ENCODE results near the gene UNC5C. TPM values are rescaled to one million over a fixed set of nuclear protein-coding genes. Genes with fewer than 3 reads are reported as not detected.

The UNC5C gene
- total RNA-seq, 1 experiment from 2014 or later = 0.11 TPM

- intact Hi-C loops (cut with micrococcal nuclease; ENCODE audit: unreplicated experiment) = no loop called here
- no peaks in the 10 kb centered on the region for H3K4me1 ChIP-seq (ENCODE audit: insufficient read depth, low read length, poor library complexity, severe bottlenecking)
- BruUV-seq (replicated peaks) = no TSS peak
- H3K36me3 ChIP-seq (ENCODE audit: insufficient read depth, low read length, poor library complexity, severe bottlenecking) = no peaks in the 10 kb centered on the region
- no peak for TF ChIP-seq CTCF (conservative IDR thresholded peaks at IDR 0.05; ENCODE audit: low read depth, low read length)
- TF ChIP-seq EZH2 (IDR thresholded peaks at IDR 0.05; ENCODE audit: borderline replicate concordance, low read depth, low read length, poor library complexity, severe bottlenecking) = no peak
- DNase-seq (ENCODE audit: low spot score) = no peak
- H3K27me3 ChIP-seq (replicated peaks; ENCODE audit: insufficient read depth, low read depth, low read length, poor library complexity) = no peaks in the 10 kb centered on the region
- no peak overlapping the region for H3K27ac ChIP-seq (ENCODE audit: low read depth, low read length, poor library complexity, severe bottlenecking)
- H3K9me3 ChIP-seq (ENCODE audit: low read depth, low read length, poor library complexity, severe bottlenecking) = no peaks in the 10 kb centered on the region
- H3K4me3 ChIP-seq (ENCODE audit: low read depth, low read length, poor library complexity, severe bottlenecking) = no peak overlapping the region
- ChIA-PET CTCF (no interaction called here), POLR2A (ENCODE audit: low non-redundant PET) (no interaction called here)
Measured at GRCh38 chr4:95522682-95523530, 25.9 kb downstream of the UNC5C start.

GRCh38 chr4:95517576-95518345 lies 31.0 kb downstream of the UNC5C start:
- no peak overlapping the region for H3K27ac ChIP-seq (ENCODE audit: low read depth, low read length, poor library complexity, severe bottlenecking)
- DNase-seq (ENCODE audit: low spot score) = no peak
- H3K9me3 ChIP-seq (ENCODE audit: low read depth, low read length, poor library complexity, severe bottlenecking) = no peaks in the 10 kb centered on the region
- ChIA-PET CTCF (no interaction called here), POLR2A (ENCODE audit: low non-redundant PET) (no interaction called here)
- no peaks in the 10 kb centered on the region for H3K36me3 ChIP-seq (ENCODE audit: insufficient read depth, low read length, poor library complexity, severe bottlenecking)
- BruUV-seq (replicated peaks) = no TSS peak
- no peak overlapping the region for H3K4me3 ChIP-seq (ENCODE audit: low read depth, low read length, poor library complexity, severe bottlenecking)
- intact Hi-C loops (cut with micrococcal nuclease; ENCODE audit: unreplicated experiment) = no loop called here
- no peak for TF ChIP-seq EZH2 (IDR thresholded peaks at IDR 0.05; ENCODE audit: borderline replicate concordance, low read depth, low read length, poor library complexity, severe bottlenecking)
- TF ChIP-seq CTCF (conservative IDR thresholded peaks at IDR 0.05; ENCODE audit: low read depth, low read length) = no peak
- no peaks in the 10 kb centered on the region for H3K27me3 ChIP-seq (replicated peaks; ENCODE audit: insufficient read depth, low read depth, low read length, poor library complexity)
- no peaks in the 10 kb centered on the region for H3K4me1 ChIP-seq (ENCODE audit: insufficient read depth, low read length, poor library complexity, severe bottlenecking)

GRCh38 chr4:95516528-95517017 lies 32.2 kb downstream of the UNC5C start:
- H3K4me1 ChIP-seq (ENCODE audit: insufficient read depth, low read length, poor library complexity, severe bottlenecking) = no peaks in the 10 kb centered on the region
- DNase-seq (ENCODE audit: low spot score) = peak; percentile 16
- H3K36me3 ChIP-seq (ENCODE audit: insufficient read depth, low read length, poor library complexity, severe bottlenecking) = no peaks in the 10 kb centered on the region
- H3K27ac ChIP-seq (ENCODE audit: low read depth, low read length, poor library complexity, severe bottlenecking) = no peak overlapping the region
- H3K4me3 ChIP-seq (ENCODE audit: low read depth, low read length, poor library complexity, severe bottlenecking) = no peak overlapping the region
- intact Hi-C loops (cut with micrococcal nuclease; ENCODE audit: unreplicated experiment) = no loop called here
- no TSS peak for BruUV-seq (replicated peaks)
- H3K27me3 ChIP-seq (replicated peaks; ENCODE audit: insufficient read depth, low read depth, low read length, poor library complexity) = no peaks in the 10 kb centered on the region
- ChIA-PET POLR2A (ENCODE audit: low non-redundant PET) (no interaction called here), CTCF (no interaction called here)
- no peak for TF ChIP-seq EZH2 (IDR thresholded peaks at IDR 0.05; ENCODE audit: borderline replicate concordance, low read depth, low read length, poor library complexity, severe bottlenecking)
- no peak for TF ChIP-seq CTCF (conservative IDR thresholded peaks at IDR 0.05; ENCODE audit: low read depth, low read length)
- H3K9me3 ChIP-seq (ENCODE audit: low read depth, low read length, poor library complexity, severe bottlenecking) = no peaks in the 10 kb centered on the region
